ENCODE results near the gene CPNE7. TPM values are rescaled to one million over a fixed set of nuclear protein-coding genes. Genes with fewer than 3 reads are reported as not detected.

CPNE7 gene
- total RNA-seq, 1 donor from 2014 or later: 11.5 TPM

GRCh38 chr16:89641458-89642119 is 66.0 kb downstream of the CPNE7 start:
- DNase-seq (ENCODE audit: low read depth): no peak
- no peak overlapping the region for H3K4me3 ChIP-seq (ENCODE audit: low read depth, low read length)
- H3K27me3 ChIP-seq (ENCODE audit: control insufficient read depth, insufficient read depth, low read length): no peaks in the 10 kb centered on the region
- no peak for TF ChIP-seq CTCF (IDR thresholded peaks at IDR 0.05; ENCODE audit: insufficient read depth, low read length, poor library complexity, severe bottlenecking)
- H3K36me3 ChIP-seq (ENCODE audit: control insufficient read depth, insufficient read depth, low read length): peaks cover under 1% of the 10 kb centered on the region

GRCh38 chr16:89642574-89642973 is 67.0 kb downstream of the CPNE7 start:
- no peak for TF ChIP-seq CTCF (IDR thresholded peaks at IDR 0.05; ENCODE audit: insufficient read depth, low read length, poor library complexity, severe bottlenecking)
- no peak for DNase-seq (ENCODE audit: low read depth)
- H3K4me3 ChIP-seq (ENCODE audit: low read depth, low read length): no peak overlapping the region
- no peaks in the 10 kb centered on the region for H3K27me3 ChIP-seq (ENCODE audit: control insufficient read depth, insufficient read depth, low read length)
- peaks cover 1% of the 10 kb centered on the region for H3K36me3 ChIP-seq (ENCODE audit: control insufficient read depth, insufficient read depth, low read length)

GRCh38 chr16:89643769-89644300 is 68.3 kb downstream of the CPNE7 start:
- H3K36me3 ChIP-seq (ENCODE audit: control insufficient read depth, insufficient read depth, low read length): peaks cover 1% of the 10 kb centered on the region
- no peak for DNase-seq (ENCODE audit: low read depth)
- H3K4me3 ChIP-seq (ENCODE audit: low read depth, low read length): no peak overlapping the region
- no peak for TF ChIP-seq CTCF (IDR thresholded peaks at IDR 0.05; ENCODE audit: insufficient read depth, low read length, poor library complexity, severe bottlenecking)
- H3K27me3 ChIP-seq (ENCODE audit: control insufficient read depth, insufficient read depth, low read length): no peaks in the 10 kb centered on the region

GRCh38 chr16:89645122-89645521 is 69.6 kb downstream of the CPNE7 start:
- H3K36me3 ChIP-seq (ENCODE audit: control insufficient read depth, insufficient read depth, low read length): peaks cover 1% of the 10 kb centered on the region
- no peak for TF ChIP-seq CTCF (IDR thresholded peaks at IDR 0.05; ENCODE audit: insufficient read depth, low read length, poor library complexity, severe bottlenecking)
- no peaks in the 10 kb centered on the region for H3K27me3 ChIP-seq (ENCODE audit: control insufficient read depth, insufficient read depth, low read length)
- H3K4me3 ChIP-seq (ENCODE audit: low read depth, low read length): no peak overlapping the region
- no peak for DNase-seq (ENCODE audit: low read depth)

- H3K36me3 ChIP-seq (ENCODE audit: control insufficient read depth, insufficient read depth, low read length): peaks cover 1% of the 10 kb centered on the region
- H3K4me3 ChIP-seq (ENCODE audit: low read depth, low read length): no peak overlapping the region
- DNase-seq (ENCODE audit: low read depth): no peak
- no peak for TF ChIP-seq CTCF (IDR thresholded peaks at IDR 0.05; ENCODE audit: insufficient read depth, low read length, poor library complexity, severe bottlenecking)
- H3K27me3 ChIP-seq (ENCODE audit: control insufficient read depth, insufficient read depth, low read length): no peaks in the 10 kb centered on the region
Observed at GRCh38 chr16:89646270-89646669, 70.7 kb downstream of the CPNE7 start.

Other genes starting within 250 kb of the CPNE7 start
- 133 and 171 TPM in 2 replicates for gene ANKRD11, start 85.2 kb upstream of the CPNE7 start, total RNA-seq
- gene SPG7, start 67.4 kb upstream of the CPNE7 start, total RNA-seq: 126 and 144 TPM in 2 replicates
- gene RPL13, start 15.1 kb upstream of the CPNE7 start, total RNA-seq: 11,644 and 17,833 TPM in 2 replicates
- gene DPEP1, start 37.9 kb downstream of the CPNE7 start, total RNA-seq: 1.2 and 3.1 TPM in 2 replicates
- gene CHMP1A, start 82.0 kb downstream of the CPNE7 start, total RNA-seq: 96.8 and 126 TPM in 2 replicates
- gene SPATA33, start 82.1 kb downstream of the CPNE7 start, total RNA-seq: 6.6 and 10.0 TPM in 2 replicates
- gene CDK10, start 110.9 kb downstream of the CPNE7 start, total RNA-seq: 50.5 and 61.5 TPM in 2 replicates
- 24.0 and 28.8 TPM in 2 replicates for gene SPATA2L, start 125.9 kb downstream of the CPNE7 start, total RNA-seq
- gene VPS9D1, start 145.1 kb downstream of the CPNE7 start, total RNA-seq: 5.1 and 9.3 TPM in 2 replicates
- 21.7 and 29.4 TPM in 2 replicates for gene ZNF276, start 145.8 kb downstream of the CPNE7 start, total RNA-seq
- 16.0 and 19.1 TPM in 2 replicates for gene FANCA, start 240.9 kb downstream of the CPNE7 start, total RNA-seq